Activated CD8-positive, alpha-beta memory T cell treated with anti-CD3 and anti-CD28 coated beads, Interleukin-2, amount 50 U/mL, for 48 hours (primary cell): ENCODE measurements around the gene ZMYND19.
"Not testable (repeated sequence)": the region's sequence is repeated elsewhere in the genome, so short reads cannot be mapped to it uniquely, and the experiment has no call there.

Source experiments
- DNase-seq: peaks from one replicate; pipeline ENCODE4 v3.0.0-alpha.2; 2020

Gene ZMYND19

GRCh38 chr9:137586854-137587253 is 3.5 kb downstream of the ZMYND19 start:
- DNase-seq, result no peak

GRCh38 chr9:137583957-137584356 is 6.4 kb downstream of the ZMYND19 start:
- no peak for DNase-seq

GRCh38 chr9:137583347-137583746 is 7.0 kb downstream of the ZMYND19 start:
- no peak for DNase-seq

GRCh38 chr9:137582286-137582860 is 7.9 kb downstream of the ZMYND19 start:
- no peak for DNase-seq

DNA sequence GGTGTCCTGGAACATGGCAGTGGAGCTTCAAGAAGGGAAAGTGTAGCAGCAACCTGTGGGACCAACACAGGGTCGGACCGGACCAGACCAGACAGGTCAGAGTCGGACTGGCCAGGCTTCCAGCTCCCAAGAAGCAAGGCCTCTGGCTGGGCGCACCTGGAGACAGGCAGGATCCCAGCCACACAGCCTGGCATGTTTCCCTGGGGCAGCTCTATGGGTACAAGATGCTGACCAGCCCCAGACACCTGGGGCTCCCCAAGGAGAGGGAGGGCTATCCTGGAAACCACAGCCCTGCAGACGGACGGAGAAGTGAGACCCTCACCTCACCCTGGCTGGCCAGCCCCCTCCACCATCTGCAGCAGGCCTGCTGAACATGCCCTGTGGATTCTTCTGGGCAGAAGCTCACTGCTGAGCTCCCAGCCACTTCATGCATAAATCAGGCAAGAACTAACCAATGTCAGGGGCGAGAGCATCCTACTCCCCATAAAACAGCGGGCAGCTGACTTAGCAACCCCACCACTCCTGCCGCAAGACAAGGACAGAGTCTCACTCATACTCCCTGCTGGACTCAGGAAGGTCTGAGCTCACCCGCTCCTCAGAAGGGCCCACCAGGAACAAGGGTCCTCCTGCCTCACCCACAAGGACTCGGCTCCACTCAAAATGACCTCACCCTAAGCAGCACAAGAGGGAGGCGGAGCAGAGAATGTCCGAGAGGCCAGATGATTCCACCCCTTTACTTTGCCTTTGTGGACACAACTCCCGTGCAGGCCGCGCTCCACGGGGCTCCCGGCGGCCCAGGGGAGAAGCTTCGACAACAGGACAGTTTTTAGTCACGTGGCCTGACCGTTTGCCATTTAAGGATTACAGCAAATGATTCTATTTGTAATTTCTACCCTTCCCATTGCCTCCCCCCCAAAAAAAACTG is 8.7 kb downstream of the ZMYND19 start:
- DNase-seq, result no peak

GRCh38 chr9:137580954-137581322 is 9.4 kb downstream of the ZMYND19 start:
- no peak for DNase-seq

DNA sequence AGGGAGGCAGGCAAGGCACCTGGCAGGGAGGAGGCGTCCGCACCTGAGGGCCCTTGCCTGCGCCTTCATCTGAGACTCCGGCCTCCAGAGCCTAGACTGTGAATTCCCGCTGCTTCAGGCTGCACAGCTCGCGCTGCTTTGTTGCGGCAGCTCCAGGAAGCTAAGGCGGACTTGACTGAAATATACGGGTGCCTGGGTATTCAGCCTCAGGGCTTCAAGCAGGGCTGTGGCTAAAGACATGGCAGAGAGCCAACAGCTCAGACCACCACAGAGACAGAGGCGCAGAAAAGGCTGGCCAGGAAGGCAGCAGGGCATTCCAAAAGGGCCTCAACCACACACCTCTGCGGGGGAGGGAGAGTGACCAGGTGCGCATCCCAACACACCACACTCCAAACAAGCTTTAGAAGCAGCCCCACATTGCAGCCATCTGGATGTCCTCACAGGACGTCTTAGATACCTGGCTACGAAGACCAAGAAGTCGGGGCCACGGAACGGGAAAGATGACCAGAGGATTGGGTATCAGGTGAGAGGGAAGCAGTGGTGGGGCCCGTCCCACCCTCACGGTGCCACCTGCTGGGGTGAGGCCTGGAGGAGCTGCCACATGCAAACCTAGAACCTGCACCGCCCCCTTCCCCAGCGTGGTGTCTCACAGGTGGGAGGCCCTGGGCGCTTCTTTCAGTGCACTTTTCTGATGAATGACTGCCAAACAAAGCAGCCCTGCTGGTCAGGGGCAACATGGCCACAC is 9.9 kb downstream of the ZMYND19 start:
- DNase-seq, result no peak

- no peak for DNase-seq
Measured at GRCh38 chr9:137579259-137579604, 11.1 kb downstream of the ZMYND19 start.

DNA sequence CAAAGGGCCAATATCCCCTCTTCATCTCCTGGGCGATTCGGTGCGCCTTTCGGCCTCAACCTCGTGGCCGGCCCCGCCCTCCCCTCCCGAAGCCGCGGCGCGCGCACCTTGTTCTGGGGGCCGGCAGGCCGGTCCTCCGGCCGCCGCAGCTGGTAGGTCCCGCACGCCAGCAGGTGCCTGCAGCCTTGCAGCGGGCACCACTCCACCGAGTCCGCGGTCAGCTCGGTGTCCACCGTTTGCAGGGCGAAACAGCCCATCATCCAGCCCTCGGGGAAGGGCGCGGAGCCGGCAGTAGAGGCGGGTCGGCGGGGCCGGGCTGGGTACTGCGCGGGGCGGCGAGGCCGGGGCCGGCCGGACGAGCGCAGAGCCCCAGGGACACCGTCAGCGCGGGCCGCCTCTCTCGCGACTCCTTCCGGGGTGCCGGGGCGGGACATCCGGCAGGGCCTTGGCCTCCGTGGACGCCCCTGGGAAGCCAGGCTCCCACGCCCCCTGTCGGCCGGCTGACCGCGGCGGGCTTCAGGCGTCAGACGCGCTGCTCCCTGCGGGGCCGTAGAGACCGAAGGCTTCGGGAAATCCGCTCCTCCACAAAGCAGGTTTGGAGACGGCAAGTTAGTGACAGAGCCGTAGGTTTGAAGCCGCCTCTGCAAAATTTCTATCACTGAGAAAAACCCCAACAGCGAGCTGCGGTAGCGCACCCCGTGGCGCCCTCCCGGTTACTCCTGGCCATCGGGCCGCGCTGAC is 11.6 kb downstream of the ZMYND19 start, which contains the start of gene DPH7:
DPH7 (minus strand) TSS at position 408 of the 741 bp plus-strand sequence; CDS start at position 260, 148 bp downstream.
- DNase-seq, result peak; percentile 99

- no peak for DNase-seq
Measured at GRCh38 chr9:137575716-137576411, 14.4 kb downstream of the ZMYND19 start.

DNA sequence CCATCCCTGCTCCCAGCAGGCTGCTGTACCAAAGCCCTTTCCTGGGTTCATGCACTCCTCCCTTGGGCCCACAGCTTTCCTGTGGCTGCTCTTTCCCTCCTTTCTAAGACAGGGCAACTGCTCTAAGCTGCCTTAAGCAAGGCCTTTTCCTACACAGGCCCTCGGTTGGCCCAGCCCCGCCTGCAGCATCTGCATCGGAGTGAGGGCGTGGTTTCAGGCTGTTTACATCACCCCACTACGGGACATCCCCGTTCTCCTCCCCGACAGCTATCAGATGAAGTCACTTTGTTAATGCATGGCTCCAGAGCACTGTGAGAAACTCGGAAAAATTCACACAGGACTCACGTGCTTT is 15.0 kb downstream of the ZMYND19 start:
- no peak for DNase-seq

DNA sequence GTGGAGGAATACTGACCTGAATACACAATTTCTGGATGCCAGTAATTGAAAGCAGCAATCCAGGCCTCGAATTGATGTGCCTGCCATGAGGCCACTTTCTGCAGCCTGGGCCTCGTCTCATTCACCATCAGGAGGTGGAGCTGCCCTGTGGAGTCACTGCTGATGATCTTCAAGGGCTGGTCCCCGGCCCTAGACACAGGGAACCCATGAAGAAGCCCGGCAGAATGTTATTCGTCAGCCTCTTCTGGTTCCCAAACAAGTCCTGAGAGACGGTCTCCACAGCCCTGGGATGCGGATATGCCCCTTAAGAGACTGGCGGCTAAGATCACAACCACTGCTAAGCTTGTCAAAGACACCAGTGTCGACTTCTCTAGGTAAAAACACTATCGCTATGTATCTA is 16.1 kb downstream of the ZMYND19 start:
- DNase-seq, result no peak

- DNase-seq, result no peak
Measured at GRCh38 chr9:137570566-137570965, 19.7 kb downstream of the ZMYND19 start.

- DNase-seq, result no peak
Measured at GRCh38 chr9:137569609-137570203, 20.6 kb downstream of the ZMYND19 start.

GRCh38 chr9:137568445-137568844 is 21.9 kb downstream of the ZMYND19 start:
- not testable (repeated sequence) for DNase-seq

GRCh38 chr9:137564817-137565411 is 25.4 kb downstream of the ZMYND19 start:
- no peak for DNase-seq

- DNase-seq, result no peak
Measured at GRCh38 chr9:137564134-137564533, 26.2 kb downstream of the ZMYND19 start.

GRCh38 chr9:137558127-137558526 is 32.2 kb downstream of the ZMYND19 start:
- no peak for DNase-seq

- DNase-seq, result no peak
Measured at GRCh38 chr9:137556069-137556838, 34.1 kb downstream of the ZMYND19 start.

GRCh38 chr9:137555179-137555578 is 35.1 kb downstream of the ZMYND19 start:
- DNase-seq, result no peak

DNA sequence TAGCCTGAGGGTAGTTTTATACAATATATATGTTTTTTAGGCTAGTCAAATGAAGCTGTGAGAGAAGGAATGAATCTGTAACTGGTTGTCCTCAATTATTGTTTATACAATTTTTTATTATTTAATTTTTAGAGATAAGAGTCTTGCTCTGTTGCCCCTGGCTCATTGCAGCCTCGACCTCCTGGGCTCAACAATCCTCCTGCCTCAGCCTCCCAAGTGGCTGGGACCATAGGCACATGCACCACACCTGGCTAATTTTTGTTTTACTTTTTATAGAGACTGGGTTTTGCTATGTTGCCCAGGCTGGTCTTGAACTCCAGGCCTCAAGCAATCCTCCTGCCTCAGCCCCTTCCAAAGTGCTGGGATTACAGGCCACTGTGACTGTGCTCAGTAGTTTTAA is 36.0 kb downstream of the ZMYND19 start:
- DNase-seq, result no peak
